HEK293 (cell line): ENCODE data around the gene SETD1A.
A peak's percentile ranks its signal among the peaks of the same experiment; 100 is the strongest.

Source experiments
- GFI1B ChIP-seq: fragments of 450-650 bp; formaldehyde crosslinking; IDR thresholded peaks from 2 replicates; pipeline ENCODE4 v1.5.1; 2016; ENCODE audit warnings: missing biosample characterization, missing genetic modification characterization
- RBAK ChIP-seq: fragments of 450-650 bp; formaldehyde crosslinking; IDR thresholded peaks from 2 replicates; pipeline ENCODE4 v1.5.1; 2016; ENCODE audit warnings: missing biosample characterization, missing genetic modification characterization
- ZNF140 ChIP-seq: fragments of 450-650 bp; formaldehyde crosslinking; IDR thresholded peaks from 2 replicates; pipeline ENCODE4 v1.5.1; 2016; ENCODE audit warnings: missing biosample characterization, missing genetic modification characterization
- ZNF221 ChIP-seq: fragments of 450-650 bp; formaldehyde crosslinking; IDR thresholded peaks from 2 replicates; pipeline ENCODE4 v1.5.1; 2017; ENCODE audit warnings: missing biosample characterization, missing genetic modification characterization, borderline replicate concordance
- ZNF335 ChIP-seq: fragments of 450-650 bp; formaldehyde crosslinking; conservative IDR thresholded peaks from 2 replicates; pipeline ENCODE4 v1.5.1; 2016; ENCODE audit warnings: missing biosample characterization, missing genetic modification characterization
- ZNF394 ChIP-seq: fragments of 450-650 bp; formaldehyde crosslinking; IDR thresholded peaks from 2 replicates; pipeline ENCODE4 v1.5.1; 2016; ENCODE audit warnings: missing biosample characterization, missing genetic modification characterization, mild to moderate bottlenecking, moderate library complexity, borderline replicate concordance
- ZNF416 ChIP-seq: fragments of 450-650 bp; formaldehyde crosslinking; IDR thresholded peaks from 2 replicates; pipeline ENCODE4 v1.5.1; 2016; ENCODE audit warnings: missing biosample characterization, missing genetic modification characterization
- ZNF548 ChIP-seq: fragments of 450-650 bp; formaldehyde crosslinking; IDR thresholded peaks from 2 replicates; pipeline ENCODE4 v1.5.1; 2016; ENCODE audit warnings: missing biosample characterization, missing genetic modification characterization
- ZNF600 ChIP-seq: fragments of 450-650 bp; formaldehyde crosslinking; IDR thresholded peaks from 2 replicates; pipeline ENCODE4 v1.5.1; 2016; ENCODE audit warnings: missing biosample characterization, missing genetic modification characterization
- ZNF629 ChIP-seq: fragments of 450-650 bp; formaldehyde crosslinking; IDR thresholded peaks from 2 replicates; pipeline ENCODE4 v1.5.1; 2017; ENCODE audit warnings: missing biosample characterization, missing genetic modification characterization
- TF ChIP-seq, protein P1 (sequence below): fragments of 450-650 bp; formaldehyde crosslinking; IDR thresholded peaks from 2 replicates; pipeline ENCODE4 v1.5.1; 2016; ENCODE audit warnings: missing biosample characterization, missing genetic modification characterization
- TF ChIP-seq, protein P2 (sequence below): fragments of 450-650 bp; formaldehyde crosslinking; IDR thresholded peaks from 2 replicates; pipeline ENCODE4 v1.5.1; 2016; ENCODE audit warnings: missing biosample characterization, missing genetic modification characterization
- TF ChIP-seq, protein P3 (sequence below): fragments of 450-650 bp; formaldehyde crosslinking; IDR thresholded peaks from 2 replicates; pipeline ENCODE4 v1.5.0; 2017; ENCODE audit warnings: missing biosample characterization, missing genetic modification characterization, borderline replicate concordance
- TF ChIP-seq, protein P4 (sequence below): fragments of 450-650 bp; formaldehyde crosslinking; conservative IDR thresholded peaks from 2 replicates; pipeline ENCODE4 v1.5.1; 2016; ENCODE audit warnings: low read depth, missing biosample characterization, missing genetic modification characterization
- TF ChIP-seq, protein P5 (sequence below): fragments of 450-650 bp; formaldehyde crosslinking; IDR thresholded peaks from 2 replicates; pipeline ENCODE4 v1.5.1; 2017; ENCODE audit warnings: missing biosample characterization, missing genetic modification characterization
- TF ChIP-seq, protein P6 (sequence below): fragments of 450-650 bp; formaldehyde crosslinking; IDR thresholded peaks from 2 replicates; pipeline ENCODE4 v1.5.1; 2016; ENCODE audit warnings: missing biosample characterization, missing genetic modification characterization
- TF ChIP-seq, protein P7 (sequence below): fragments of 450-650 bp; formaldehyde crosslinking; IDR thresholded peaks from 2 replicates; pipeline ENCODE4 v1.5.1; 2016; ENCODE audit warnings: missing biosample characterization, missing genetic modification characterization, borderline replicate concordance

The SETD1A gene

DNA sequence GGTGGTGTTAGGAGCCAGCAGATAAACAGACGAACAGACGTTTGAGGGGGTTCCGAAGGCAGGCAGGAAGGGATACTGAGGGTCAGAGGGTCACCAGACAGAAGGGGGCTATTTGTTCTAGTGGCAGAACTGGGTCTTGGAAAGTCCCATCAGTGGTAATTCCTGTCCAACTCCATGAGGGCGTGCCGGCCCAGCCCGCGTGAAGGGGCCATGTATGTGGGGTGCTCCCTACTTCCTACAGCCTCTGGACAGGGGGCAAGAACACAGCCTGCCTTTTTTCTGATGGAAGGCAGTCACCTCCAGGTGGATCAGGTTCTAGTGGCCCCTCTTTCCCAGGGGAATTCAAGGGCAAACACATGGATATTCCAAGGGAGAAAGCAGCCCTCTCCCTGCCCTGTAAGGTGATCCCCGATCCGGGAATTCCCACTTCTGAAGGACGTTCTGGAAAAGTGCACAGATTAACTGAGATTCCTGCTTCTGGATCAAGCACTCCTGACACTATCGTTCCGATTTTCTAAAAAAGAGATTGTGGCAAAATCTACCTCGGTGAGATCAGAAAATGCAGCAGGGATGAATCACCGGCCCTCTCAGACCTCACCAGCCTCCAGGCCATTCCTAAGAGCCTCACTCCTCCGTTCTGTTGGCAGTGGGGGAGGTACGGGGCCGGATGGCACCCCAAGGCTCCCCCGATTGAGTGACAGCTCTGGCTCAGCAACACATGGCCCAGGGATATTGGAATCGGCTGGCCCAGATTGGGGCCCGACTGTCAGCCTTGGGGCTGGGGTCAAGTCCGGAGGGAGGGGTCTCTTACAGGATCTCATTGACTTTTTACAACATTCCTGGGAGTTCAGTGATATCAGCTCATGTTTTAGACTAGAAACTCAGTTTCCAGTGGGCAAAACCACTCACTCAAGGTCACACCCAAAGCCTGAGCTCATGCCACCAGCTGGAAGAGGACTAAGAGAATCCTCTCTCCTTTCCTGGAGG is 40.5 kb downstream of the SETD1A start (continued):
- TF ChIP-seq, protein P1, sequence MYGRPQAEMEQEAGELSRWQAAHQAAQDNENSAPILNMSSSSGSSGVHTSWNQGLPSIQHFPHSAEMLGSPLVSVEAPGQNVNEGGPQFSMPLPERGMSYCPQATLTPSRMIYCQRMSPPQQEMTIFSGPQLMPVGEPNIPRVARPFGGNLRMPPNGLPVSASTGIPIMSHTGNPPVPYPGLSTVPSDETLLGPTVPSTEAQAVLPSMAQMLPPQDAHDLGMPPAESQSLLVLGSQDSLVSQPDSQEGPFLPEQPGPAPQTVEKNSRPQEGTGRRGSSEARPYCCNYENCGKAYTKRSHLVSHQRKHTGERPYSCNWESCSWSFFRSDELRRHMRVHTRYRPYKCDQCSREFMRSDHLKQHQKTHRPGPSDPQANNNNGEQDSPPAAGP (tag by site-specific recombination): 0 out of 2 replicates have a peak, but pooled peaks have one; percentile 17
- TF ChIP-seq, protein P2, sequence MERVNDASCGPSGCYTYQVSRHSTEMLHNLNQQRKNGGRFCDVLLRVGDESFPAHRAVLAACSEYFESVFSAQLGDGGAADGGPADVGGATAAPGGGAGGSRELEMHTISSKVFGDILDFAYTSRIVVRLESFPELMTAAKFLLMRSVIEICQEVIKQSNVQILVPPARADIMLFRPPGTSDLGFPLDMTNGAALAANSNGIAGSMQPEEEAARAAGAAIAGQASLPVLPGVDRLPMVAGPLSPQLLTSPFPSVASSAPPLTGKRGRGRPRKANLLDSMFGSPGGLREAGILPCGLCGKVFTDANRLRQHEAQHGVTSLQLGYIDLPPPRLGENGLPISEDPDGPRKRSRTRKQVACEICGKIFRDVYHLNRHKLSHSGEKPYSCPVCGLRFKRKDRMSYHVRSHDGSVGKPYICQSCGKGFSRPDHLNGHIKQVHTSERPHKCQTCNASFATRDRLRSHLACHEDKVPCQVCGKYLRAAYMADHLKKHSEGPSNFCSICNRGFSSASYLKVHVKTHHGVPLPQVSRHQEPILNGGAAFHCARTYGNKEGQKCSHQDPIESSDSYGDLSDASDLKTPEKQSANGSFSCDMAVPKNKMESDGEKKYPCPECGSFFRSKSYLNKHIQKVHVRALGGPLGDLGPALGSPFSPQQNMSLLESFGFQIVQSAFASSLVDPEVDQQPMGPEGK (tag by site-specific recombination): peak; percentile 54; the same call in 1 of the 2 replicates
- TF ChIP-seq ZNF600 (tag by site-specific recombination): peak; percentile 60
- TF ChIP-seq, protein P3, sequence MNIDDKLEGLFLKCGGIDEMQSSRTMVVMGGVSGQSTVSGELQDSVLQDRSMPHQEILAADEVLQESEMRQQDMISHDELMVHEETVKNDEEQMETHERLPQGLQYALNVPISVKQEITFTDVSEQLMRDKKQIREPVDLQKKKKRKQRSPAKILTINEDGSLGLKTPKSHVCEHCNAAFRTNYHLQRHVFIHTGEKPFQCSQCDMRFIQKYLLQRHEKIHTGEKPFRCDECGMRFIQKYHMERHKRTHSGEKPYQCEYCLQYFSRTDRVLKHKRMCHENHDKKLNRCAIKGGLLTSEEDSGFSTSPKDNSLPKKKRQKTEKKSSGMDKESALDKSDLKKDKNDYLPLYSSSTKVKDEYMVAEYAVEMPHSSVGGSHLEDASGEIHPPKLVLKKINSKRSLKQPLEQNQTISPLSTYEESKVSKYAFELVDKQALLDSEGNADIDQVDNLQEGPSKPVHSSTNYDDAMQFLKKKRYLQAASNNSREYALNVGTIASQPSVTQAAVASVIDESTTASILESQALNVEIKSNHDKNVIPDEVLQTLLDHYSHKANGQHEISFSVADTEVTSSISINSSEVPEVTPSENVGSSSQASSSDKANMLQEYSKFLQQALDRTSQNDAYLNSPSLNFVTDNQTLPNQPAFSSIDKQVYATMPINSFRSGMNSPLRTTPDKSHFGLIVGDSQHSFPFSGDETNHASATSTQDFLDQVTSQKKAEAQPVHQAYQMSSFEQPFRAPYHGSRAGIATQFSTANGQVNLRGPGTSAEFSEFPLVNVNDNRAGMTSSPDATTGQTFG: no peak
- TF ChIP-seq, protein P4, sequence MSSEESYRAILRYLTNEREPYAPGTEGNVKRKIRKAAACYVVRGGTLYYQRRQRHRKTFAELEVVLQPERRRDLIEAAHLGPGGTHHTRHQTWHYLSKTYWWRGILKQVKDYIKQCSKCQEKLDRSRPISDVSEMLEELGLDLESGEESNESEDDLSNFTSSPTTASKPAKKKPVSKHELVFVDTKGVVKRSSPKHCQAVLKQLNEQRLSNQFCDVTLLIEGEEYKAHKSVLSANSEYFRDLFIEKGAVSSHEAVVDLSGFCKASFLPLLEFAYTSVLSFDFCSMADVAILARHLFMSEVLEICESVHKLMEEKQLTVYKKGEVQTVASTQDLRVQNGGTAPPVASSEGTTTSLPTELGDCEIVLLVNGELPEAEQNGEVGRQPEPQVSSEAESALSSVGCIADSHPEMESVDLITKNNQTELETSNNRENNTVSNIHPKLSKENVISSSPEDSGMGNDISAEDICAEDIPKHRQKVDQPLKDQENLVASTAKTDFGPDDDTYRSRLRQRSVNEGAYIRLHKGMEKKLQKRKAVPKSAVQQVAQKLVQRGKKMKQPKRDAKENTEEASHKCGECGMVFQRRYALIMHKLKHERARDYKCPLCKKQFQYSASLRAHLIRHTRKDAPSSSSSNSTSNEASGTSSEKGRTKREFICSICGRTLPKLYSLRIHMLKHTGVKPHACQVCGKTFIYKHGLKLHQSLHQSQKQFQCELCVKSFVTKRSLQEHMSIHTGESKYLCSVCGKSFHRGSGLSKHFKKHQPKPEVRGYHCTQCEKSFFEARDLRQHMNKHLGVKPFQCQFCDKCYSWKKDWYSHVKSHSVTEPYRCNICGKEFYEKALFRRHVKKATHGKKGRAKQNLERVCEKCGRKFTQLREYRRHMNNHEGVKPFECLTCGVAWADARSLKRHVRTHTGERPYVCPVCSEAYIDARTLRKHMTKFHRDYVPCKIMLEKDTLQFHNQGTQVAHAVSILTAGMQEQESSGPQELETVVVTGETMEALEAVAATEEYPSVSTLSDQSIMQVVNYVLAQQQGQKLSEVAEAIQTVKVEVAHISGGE (tag by site-specific recombination): no peak
- TF ChIP-seq, protein P5, sequence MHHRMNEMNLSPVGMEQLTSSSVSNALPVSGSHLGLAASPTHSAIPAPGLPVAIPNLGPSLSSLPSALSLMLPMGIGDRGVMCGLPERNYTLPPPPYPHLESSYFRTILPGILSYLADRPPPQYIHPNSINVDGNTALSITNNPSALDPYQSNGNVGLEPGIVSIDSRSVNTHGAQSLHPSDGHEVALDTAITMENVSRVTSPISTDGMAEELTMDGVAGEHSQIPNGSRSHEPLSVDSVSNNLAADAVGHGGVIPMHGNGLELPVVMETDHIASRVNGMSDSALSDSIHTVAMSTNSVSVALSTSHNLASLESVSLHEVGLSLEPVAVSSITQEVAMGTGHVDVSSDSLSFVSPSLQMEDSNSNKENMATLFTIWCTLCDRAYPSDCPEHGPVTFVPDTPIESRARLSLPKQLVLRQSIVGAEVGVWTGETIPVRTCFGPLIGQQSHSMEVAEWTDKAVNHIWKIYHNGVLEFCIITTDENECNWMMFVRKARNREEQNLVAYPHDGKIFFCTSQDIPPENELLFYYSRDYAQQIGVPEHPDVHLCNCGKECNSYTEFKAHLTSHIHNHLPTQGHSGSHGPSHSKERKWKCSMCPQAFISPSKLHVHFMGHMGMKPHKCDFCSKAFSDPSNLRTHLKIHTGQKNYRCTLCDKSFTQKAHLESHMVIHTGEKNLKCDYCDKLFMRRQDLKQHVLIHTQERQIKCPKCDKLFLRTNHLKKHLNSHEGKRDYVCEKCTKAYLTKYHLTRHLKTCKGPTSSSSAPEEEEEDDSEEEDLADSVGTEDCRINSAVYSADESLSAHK (tag by site-specific recombination): no peak
- no peak for TF ChIP-seq RBAK (tag by site-specific recombination)
- no peak for TF ChIP-seq ZNF548
- TF ChIP-seq ZNF629 (tag by site-specific recombination): 0 out of 2 replicates have a peak, but pooled peaks have one; percentile 10
- TF ChIP-seq, protein P6, sequence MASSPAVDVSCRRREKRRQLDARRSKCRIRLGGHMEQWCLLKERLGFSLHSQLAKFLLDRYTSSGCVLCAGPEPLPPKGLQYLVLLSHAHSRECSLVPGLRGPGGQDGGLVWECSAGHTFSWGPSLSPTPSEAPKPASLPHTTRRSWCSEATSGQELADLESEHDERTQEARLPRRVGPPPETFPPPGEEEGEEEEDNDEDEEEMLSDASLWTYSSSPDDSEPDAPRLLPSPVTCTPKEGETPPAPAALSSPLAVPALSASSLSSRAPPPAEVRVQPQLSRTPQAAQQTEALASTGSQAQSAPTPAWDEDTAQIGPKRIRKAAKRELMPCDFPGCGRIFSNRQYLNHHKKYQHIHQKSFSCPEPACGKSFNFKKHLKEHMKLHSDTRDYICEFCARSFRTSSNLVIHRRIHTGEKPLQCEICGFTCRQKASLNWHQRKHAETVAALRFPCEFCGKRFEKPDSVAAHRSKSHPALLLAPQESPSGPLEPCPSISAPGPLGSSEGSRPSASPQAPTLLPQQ (tag by site-specific recombination): no peak
- no peak for TF ChIP-seq ZNF221 (tag by site-specific recombination)
- TF ChIP-seq, protein P7, sequence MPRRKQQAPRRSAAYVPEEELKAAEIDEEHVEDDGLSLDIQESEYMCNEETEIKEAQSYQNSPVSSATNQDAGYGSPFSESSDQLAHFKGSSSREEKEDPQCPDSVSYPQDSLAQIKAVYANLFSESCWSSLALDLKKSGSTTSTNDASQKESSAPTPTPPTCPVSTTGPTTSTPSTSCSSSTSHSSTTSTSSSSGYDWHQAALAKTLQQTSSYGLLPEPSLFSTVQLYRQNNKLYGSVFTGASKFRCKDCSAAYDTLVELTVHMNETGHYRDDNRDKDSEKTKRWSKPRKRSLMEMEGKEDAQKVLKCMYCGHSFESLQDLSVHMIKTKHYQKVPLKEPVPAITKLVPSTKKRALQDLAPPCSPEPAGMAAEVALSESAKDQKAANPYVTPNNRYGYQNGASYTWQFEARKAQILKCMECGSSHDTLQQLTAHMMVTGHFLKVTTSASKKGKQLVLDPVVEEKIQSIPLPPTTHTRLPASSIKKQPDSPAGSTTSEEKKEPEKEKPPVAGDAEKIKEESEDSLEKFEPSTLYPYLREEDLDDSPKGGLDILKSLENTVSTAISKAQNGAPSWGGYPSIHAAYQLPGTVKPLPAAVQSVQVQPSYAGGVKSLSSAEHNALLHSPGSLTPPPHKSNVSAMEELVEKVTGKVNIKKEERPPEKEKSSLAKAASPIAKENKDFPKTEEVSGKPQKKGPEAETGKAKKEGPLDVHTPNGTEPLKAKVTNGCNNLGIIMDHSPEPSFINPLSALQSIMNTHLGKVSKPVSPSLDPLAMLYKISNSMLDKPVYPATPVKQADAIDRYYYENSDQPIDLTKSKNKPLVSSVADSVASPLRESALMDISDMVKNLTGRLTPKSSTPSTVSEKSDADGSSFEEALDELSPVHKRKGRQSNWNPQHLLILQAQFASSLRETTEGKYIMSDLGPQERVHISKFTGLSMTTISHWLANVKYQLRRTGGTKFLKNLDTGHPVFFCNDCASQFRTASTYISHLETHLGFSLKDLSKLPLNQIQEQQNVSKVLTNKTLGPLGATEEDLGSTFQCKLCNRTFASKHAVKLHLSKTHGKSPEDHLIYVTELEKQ (tag by site-specific recombination): no peak
- TF ChIP-seq ZNF335 (tag by site-specific recombination): no peak
- no peak for TF ChIP-seq ZNF416 (tag by site-specific recombination)
- TF ChIP-seq ZNF140: no peak
- no peak for TF ChIP-seq ZNF394
- TF ChIP-seq GFI1B (tag by site-specific recombination): peak; percentile 89
